Aorta (tissue), 5 donors: Measurements from ENCODE around the gene ZDHHC9. TPM values are rescaled to one million over a fixed set of nuclear protein-coding genes. Genes with fewer than 3 reads are reported as not detected.
A peak's percentile ranks its signal among the peaks of the same experiment; 100 is the strongest.
"Not testable (repeated sequence)": the region's sequence is repeated elsewhere in the genome, so short reads cannot be mapped to it uniquely, and the experiment has no call there.

Experiments
- ATAC-seq: fragments of 200-7000 bp; cut with Tn5 transposase; one replicate; pipeline ENCODE4 v1.9.1; 2022; ENCODE audit warnings: moderate library complexity; ENCODE audit not compliant: low FRiP score
- DNase-seq, 2 donors: peaks; one replicate each; pipeline ENCODE4 v3.0.0-alpha.2; 2020
- H3K27ac ChIP-seq, 2 donors: one replicate each; pipeline ENCODE4 v1.5.1; 2013; ENCODE audit warnings: low read length in 2 of 2, mild to moderate bottlenecking in 2 of 2, moderate library complexity in 2 of 2, control low read depth in 1 of 2, inconsistent platforms in 1 of 2, low read depth in 1 of 2
- H3K27me3 ChIP-seq, 2 donors: one replicate each; pipeline ENCODE4 v1.6.1; 2013; ENCODE audit warnings: control low read depth in 1 of 2, low read length in 1 of 2, mild to moderate bottlenecking in 1 of 2, moderate library complexity in 1 of 2; ENCODE audit not compliant: insufficient read depth in 2 of 2, control insufficient read depth in 1 of 2
- H3K36me3 ChIP-seq, 2 donors: one replicate each; pipeline ENCODE4 v1.6.1; 2013; ENCODE audit warnings: control low read depth in 1 of 2, low read length in 1 of 2, mild to moderate bottlenecking in 1 of 2; ENCODE audit not compliant: insufficient read depth in 2 of 2, control insufficient read depth in 1 of 2
- H3K4me1 ChIP-seq, 2 donors: one replicate each; pipeline ENCODE4 v1.6.1; 2013; ENCODE audit warnings: low read length in 2 of 2, control low read depth in 1 of 2, mild to moderate bottlenecking in 1 of 2, moderate library complexity in 1 of 2; ENCODE audit not compliant: insufficient read depth in 2 of 2, control insufficient read depth in 1 of 2
- H3K4me3 ChIP-seq, 2 donors: one replicate each; pipeline ENCODE4 v1.5.1; 2013; ENCODE audit warnings: low read length in 2 of 2, control low read depth in 1 of 2, mild to moderate bottlenecking in 1 of 2
- H3K9me3 ChIP-seq: one replicate; pipeline ENCODE4 v1.6.1; 2013; ENCODE audit warnings: mild to moderate bottlenecking, low read length; ENCODE audit not compliant: control insufficient read depth
- WGBS, 2 donors: extraction: QIAGEN DNeasy Blood & Tissue Kit; methylation state at CpG; one replicate each; pipeline ENCODE4 v1.1.7; 2013; 5-methylcytosine and 5-hydroxymethylcytosine counted together
- intact Hi-C, 2 donors: fragments of 100-400 bp; cut with DNase I; formaldehyde crosslinking; loops; one replicate each; pipeline versions ENCODE4 v1.14.2 to v1.15.0; 2022
- long read RNA-seq, 2 donors: library from polyadenylated mRNA; unstranded; transcript quantifications; one replicate each; pipeline ENCODE4 v2.0.0, GENCODE V29; 2020 to 2021
- polyA plus RNA-seq, 2 donors: library from polyadenylated mRNA; stranded (reverse); fragments of 200-250 nt; gene quantifications; one replicate each; pipeline ENCODE4 v1.2.3, GENCODE V29; 2013
- total RNA-seq, 2 donors: library from RNA; stranded (reverse); fragmentation: NEBNext Ultra II Directional; extraction: Animal tissue kit (Norgen Biotek cat#: 25700); gene quantifications; one replicate each; pipeline ENCODE4 v1.2.1, GENCODE V29; 2021
- donor health status: healthy with polysubstance abuse.
- donor health status: Bipolar disorder and iron deficiency.
- donor health status: DM: no; HTN: no; CAD: no.
- donor health status: DM: no; HTN: no; CAD: no.
- donor health status: DM: yes; HTN: yes; CAD: no.

ZDHHC9 gene
- total RNA-seq, result 10 to 100 TPM; 21.3 to 24.0 TPM
- 1 to 10 TPM; 4.3 to 5.4 TPM for polyA plus RNA-seq
- long read RNA-seq, donor 1, full-length matches to known transcripts, result 77 of 110 reads
- long read RNA-seq, donor 1, partial matches to known transcripts, result 13 of 110 reads
- long read RNA-seq, donor 1, other reads (novel, unspliced or antisense), result 20 of 110 reads
- long read RNA-seq, donor 2, full-length matches to known transcripts, result 10 of 12 reads
- long read RNA-seq, donor 2, partial matches to known transcripts, result 0 of 12 reads
- long read RNA-seq, donor 2, other reads (novel, unspliced or antisense), result 2 of 12 reads

DNA sequence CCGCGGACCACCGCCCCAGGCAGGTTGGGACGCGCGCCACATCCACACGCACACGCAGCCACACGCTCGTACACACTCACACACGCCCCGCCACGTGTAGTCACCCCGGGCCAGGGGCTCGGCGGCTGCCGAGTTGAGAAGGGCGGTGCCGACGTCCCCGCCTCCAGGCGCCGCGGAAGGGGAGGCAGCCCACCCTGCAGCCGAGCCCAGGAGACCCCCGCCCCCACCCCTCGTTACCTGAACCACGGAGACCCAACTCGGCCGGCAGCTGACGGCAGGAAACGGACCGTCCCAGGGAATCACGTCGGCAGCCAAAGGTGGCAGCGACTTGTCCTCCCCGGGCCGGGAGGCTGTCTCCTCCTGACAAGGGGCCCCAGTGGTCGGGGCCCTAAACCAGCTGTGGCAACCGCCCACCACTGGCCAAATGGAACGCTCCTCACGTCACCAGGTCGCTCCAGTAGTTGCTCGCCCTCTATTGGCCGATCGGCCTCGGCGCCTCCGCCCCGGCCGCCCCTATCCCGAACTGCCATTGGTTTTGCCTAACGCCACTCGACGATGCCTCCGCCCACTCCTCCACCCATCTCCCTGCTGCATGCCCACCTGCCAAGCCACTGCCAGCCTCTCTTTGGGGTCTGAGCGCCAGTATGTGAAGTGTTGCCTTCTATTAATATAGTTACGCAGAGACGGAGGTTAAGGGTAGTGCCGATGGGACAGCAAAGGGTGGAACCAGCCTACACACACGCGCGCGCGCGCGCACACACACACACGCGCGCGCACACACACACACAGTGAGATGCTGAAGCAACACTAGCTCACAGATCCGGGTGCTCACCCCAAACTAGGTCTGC is at the start of gene ZDHHC9:
ZDHHC9 (minus strand) TSS at position 428 of the 848 bp plus-strand sequence. CDS start 1,941 bp downstream, outside the sequence.
- H3K27ac ChIP-seq, result peak within 1 kb of the TSS in 1 of 2 donors; percentile 77
- peak within 1 kb of the TSS; percentile 49 to 59 for H3K4me3 ChIP-seq
- peak; percentile 91 to 95 for DNase-seq
- H3K9me3 ChIP-seq, result no peaks in the 10 kb centered on the region
- H3K27me3 ChIP-seq, result no peaks in the 10 kb centered on the region
- 0 to 41% methylated on average over 64 to 72 of the region's 72 CpGs for WGBS, 2 donors
- no peaks in the 10 kb centered on the region for H3K36me3 ChIP-seq
- H3K4me1 ChIP-seq, result no peaks in the 10 kb centered on the region
- intact Hi-C loops, result loop anchor here in 1 of 2 donors (10.0 kb wide), 1 partner anchor 201 kb away; no protein-coding TSS in a partner anchor
- peak; percentile 94 for ATAC-seq

DNA sequence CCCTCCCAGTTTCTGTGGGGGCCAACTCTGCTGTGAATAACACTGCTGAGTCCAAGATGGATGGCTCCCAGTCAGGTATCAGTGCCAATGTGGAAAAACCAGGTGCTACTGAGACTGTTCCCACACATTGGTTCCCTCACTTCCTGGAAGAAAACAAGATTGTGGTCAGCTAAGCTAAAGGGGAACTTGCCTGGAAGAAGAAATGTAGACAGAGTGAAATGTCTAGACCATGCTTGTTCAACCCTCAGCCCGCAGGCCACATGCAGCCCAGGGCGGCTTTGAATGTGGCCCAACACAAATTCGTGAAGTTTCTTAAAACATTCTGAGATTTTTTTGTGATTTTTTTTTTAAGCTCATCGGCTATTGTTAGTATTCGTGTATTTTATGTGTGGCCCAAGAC is 33.7 kb upstream of the ZDHHC9 start:
- Histone ChIP-seq H3K27me3 (no peaks in the 10 kb centered on the region), H3K36me3 (no peaks in the 10 kb centered on the region), H3K4me3 (no peak overlapping the region), H3K4me1 (no peaks in the 10 kb centered on the region), H3K9me3 (no peaks in the 10 kb centered on the region), H3K27ac (no peak overlapping the region)
- DNase-seq (no peak), ATAC-seq (no peak)
- intact Hi-C loops, result no loop called here
- WGBS, 2 donors, result 80 to 84% methylated on average over 5 of the region's 5 CpGs

DNA sequence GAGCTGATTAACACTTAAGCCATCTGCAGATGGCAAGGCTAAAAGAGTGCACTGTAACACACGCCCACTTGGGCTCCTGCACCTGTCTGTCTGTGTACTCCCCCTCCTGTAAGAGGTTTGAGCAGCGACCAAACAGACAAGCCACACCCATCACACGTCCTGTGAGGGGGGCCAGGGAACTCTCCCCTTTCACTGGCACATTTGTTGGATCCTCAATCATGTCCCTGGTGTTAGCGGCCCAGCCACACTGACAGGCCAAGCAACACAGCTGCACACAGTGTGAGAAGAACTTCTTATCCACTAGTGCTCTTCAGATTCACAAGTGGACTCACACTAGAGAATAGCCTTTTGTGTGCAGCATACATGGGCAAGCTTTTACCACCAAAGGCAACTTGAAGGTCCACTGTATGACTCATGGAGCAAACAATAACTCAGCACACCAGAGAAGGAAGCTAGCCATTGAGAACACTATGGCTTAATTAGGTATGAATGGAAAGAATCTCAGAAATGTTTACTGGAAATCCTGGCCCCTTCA is 33.2 kb upstream of the ZDHHC9 start:
- intact Hi-C loops, result no loop called here
- DNase-seq (no peak), ATAC-seq (no peak)
- H3K9me3 ChIP-seq, result no peaks in the 10 kb centered on the region
- no peak overlapping the region for H3K4me3 ChIP-seq
- H3K27ac ChIP-seq, result no peak overlapping the region
- H3K4me1 ChIP-seq, result no peaks in the 10 kb centered on the region
- no peaks in the 10 kb centered on the region for H3K36me3 ChIP-seq
- 49 to 63% methylated on average over 4 of the region's 4 CpGs for WGBS, 2 donors
- H3K27me3 ChIP-seq, result no peaks in the 10 kb centered on the region

DNA sequence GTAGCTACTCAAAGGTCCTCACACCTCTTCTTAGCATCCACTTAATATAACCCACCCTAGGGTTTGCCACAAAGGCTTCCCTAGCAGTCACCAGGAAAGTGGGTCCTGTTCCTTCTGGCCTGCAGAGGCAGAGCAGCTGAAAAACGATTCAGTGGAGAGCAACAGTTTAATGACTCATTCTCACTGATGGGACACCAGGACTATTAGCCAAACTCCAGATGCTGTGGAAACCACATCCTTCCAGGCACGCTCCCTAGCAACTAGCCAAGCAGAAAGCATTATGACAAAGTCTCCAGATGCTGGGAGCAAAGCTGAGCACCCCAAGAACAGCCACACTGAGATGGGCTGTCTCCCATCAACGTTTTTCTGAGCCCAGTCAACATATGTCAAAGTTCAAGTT is 32.0 kb upstream of the ZDHHC9 start:
- no peak overlapping the region for H3K27ac ChIP-seq
- WGBS, 2 donors, result 37 to 51% methylated on average over 3 of the region's 3 CpGs
- ATAC-seq, result no peak
- no peak for DNase-seq
- intact Hi-C loops, result no loop called here
- no peaks in the 10 kb centered on the region for H3K9me3 ChIP-seq
- H3K4me3 ChIP-seq, result no peak overlapping the region
- H3K36me3 ChIP-seq, result no peaks in the 10 kb centered on the region
- no peaks in the 10 kb centered on the region for H3K4me1 ChIP-seq
- no peaks in the 10 kb centered on the region for H3K27me3 ChIP-seq

DNA sequence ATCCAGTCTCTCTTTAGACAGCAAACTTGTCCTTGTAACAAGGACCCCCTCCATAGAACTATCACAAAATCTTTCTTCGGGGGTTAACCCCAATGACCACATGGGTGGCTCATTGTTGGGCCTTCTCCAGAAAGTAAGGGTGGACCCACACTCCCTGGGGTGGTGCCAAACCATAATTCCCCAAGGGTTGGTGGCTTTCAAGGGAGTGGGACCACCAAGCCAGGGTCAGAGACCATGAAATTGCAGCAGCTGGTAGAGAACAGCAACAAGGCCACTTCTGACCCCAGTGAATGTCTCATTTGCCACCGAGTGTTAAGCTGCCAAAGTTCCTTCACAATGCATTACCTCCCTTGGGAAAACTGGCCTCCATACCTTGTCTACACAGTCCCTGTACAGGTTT is 28.8 kb upstream of the ZDHHC9 start:
- intact Hi-C loops, result no loop called here
- no peaks in the 10 kb centered on the region for H3K36me3 ChIP-seq
- ATAC-seq (no peak), DNase-seq (no peak)
- H3K4me1 ChIP-seq, result no peaks in the 10 kb centered on the region
- no peak overlapping the region for H3K27ac ChIP-seq
- 64 to 88% methylated on average over 2 of the region's 2 CpGs for WGBS, 2 donors
- H3K4me3 ChIP-seq, result no peak overlapping the region
- no peaks in the 10 kb centered on the region for H3K27me3 ChIP-seq
- H3K9me3 ChIP-seq, result no peaks in the 10 kb centered on the region

DNA sequence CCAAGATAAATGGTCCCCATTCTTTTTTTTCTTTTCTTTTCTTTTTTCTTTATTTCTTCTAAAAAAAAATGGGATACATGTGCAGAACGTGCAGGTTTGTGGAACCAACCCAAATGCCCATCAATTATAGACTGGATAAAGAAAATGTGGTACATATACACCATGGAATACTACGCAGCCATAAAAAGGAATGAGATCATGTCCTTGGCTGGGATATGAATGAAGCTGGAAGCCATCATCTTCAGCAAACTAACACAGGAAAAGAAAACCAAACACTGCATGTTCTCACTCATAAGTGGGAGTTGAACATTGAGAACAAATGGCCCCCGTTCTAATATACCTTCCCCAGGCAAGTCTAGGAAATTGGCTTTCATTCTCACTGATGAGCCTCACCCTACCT is 22.6 kb upstream of the ZDHHC9 start:
- H3K9me3 ChIP-seq, H3K27ac ChIP-seq, H3K4me3 ChIP-seq, DNase-seq, H3K27me3 ChIP-seq, H3K36me3 ChIP-seq, ATAC-seq, H3K4me1 ChIP-seq, intact Hi-C loops: not testable (repeated sequence)
- 62 to 77% methylated on average over 3 of the region's 3 CpGs for WGBS, 2 donors

DNA sequence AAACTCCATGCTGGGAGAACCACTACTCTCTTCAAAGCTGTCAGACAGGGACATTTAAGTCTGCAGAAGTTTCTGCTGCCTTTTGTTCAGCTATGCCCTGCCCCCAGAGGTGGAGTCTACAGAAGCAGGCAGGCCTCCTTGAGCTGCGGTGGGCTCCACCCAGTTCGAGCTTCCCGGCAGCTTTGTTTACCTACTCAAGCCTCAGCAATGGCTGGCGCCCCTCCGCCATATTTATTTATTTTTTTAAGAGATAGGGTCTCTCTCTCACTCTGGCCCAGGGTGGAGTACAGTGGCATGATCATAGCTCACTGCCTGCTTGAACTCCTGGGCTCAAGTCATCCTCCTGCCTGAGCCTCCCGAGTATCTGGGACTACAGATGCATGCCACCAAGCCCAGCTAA is 15.4 kb upstream of the ZDHHC9 start:
- DNase-seq, H3K4me3 ChIP-seq, H3K4me1 ChIP-seq, H3K27ac ChIP-seq, H3K27me3 ChIP-seq, ATAC-seq, intact Hi-C loops, H3K36me3 ChIP-seq, H3K9me3 ChIP-seq: not testable (repeated sequence)
- WGBS, 2 donors, result 44 to 48% methylated on average over 6 of the region's 6 CpGs

DNA sequence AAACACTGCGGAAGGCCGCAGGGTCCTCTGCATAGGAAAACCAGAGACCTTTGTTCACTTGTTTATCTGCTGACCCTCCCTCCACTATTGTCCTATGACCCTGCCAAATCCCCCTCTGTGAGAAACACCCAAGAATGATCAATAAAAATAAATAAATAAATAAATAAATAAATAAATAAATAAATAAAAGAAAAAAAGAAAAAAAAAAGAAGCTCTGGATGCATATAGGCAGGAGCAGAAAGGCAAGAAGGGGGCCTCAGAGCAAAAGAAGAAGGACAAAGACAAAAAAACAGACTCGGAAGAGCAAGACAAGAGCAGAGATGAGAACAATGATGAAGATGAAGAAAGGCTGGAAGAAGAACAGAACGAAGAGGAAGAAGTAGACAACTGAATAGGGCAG is 8.1 kb upstream of the ZDHHC9 start:
- H3K27ac ChIP-seq, H3K27me3 ChIP-seq, H3K4me1 ChIP-seq, intact Hi-C loops, DNase-seq, H3K4me3 ChIP-seq, H3K36me3 ChIP-seq, ATAC-seq, H3K9me3 ChIP-seq: not testable (repeated sequence)
- WGBS, 2 donors, result 85 to 87% methylated on average over 2 of the region's 4 CpGs
